HG03103 (cell line): ENCODE data around the gene GPR15LG.

Experiments
- ATAC-seq: cut with Tn5 transposase; IDR thresholded peaks from one replicate; pipeline ENCODE4 v1.9.1; 2021; ENCODE audit warnings: low read depth; ENCODE audit not compliant: unreplicated experiment

The GPR15LG gene

GRCh38 chr10:84191106-84191505 is 17.5 kb downstream of the GPR15LG start:
- no peak for ATAC-seq

GRCh38 chr10:84193327-84193726 is 19.7 kb downstream of the GPR15LG start:
- no peak for ATAC-seq

DNA sequence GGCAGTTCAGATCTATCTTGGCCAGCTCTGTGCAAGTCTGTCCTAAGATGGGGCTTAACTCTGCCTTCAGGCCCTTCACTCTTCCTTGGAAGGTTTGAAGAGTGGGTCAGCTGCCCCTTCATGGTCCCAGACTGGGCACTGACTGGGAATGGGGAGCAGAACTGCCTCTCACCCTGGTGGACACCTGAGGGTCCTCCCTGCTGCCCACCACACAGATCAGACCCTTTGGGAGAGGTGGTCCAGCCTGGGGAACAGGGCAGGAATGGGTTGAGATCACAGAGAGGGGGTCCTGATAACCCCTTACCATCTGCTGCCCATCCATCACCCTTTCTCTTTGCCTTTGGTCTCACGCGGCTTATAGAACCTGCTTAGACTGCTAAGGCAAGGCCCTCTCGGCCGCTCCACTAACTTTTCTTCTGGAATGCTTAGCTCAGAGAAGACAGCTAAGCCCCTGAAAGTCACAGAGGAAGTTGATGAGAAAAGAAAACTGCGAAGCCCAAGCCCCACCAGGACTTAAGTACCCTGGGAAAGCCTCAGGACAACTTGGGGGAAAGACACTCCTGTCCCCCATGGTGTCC is 20.3 kb downstream of the GPR15LG start:
- ATAC-seq: no peak

- peak; percentile 72 for ATAC-seq
Measured at GRCh38 chr10:84194424-84195043, 20.9 kb downstream of the GPR15LG start, which contains the start of gene CDHR1. Gene CDHR1 (plus strand): TSS chr10:84194537. CDS start chr10:84194761, 224 bp downstream.

DNA sequence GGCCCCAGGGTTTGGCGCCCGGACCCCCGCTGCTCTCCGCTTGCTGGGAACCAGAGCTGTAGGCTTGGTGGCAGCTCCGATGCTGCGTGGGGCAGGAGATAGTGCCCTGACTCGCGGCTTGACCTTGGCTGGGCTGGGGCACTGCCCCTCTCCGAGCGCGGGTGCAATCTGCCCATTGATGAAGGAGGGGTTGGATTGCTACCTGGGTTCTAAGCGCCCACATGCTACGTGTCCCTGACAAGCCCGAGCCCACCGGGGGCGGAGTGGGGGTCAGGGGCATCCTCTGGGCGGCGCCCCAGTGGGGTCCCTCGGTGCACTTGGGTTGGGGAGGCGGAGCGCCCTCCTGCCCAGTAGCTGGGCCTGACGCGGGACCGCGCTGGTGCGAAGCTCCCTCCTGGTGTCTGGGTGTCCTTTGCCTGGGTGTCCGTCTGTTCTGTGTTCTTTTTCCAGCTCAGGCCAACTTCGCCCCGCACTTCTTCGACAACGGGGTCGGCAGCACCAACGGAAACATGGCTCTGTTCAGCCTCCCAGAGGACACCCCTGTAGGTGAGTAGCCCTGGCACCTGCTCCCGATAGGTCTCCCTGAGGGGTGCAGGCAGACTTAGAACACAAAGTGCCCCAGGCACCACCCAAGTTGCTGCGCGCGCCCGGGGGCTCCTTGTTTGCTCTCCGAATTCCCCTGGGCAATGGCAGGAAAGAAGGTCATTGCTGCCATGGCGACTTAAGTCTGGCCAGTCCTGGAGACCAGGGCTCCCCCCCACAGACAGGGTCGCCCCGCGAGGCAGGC is 21.6 kb downstream of the GPR15LG start:
- ATAC-seq: no peak

DNA sequence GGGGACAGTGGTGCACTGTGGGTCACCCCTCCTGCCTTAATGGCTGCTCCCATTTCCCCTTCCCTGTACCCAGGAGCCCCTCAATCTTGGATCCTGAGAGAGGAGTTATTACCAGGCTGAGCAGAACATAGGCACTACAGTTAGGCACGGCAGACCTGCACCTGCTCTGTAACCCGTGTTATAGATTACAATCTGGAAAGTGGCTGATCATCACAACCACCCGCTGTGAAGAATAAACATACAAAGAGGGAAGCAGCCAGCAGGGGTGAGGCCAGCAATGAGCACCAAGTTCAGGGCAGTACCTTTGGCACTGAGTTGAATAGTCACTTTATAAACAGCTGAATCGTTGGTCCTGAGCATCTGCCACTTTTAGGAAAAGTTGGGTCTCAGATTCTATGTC is 22.5 kb downstream of the GPR15LG start:
- no peak for ATAC-seq

DNA sequence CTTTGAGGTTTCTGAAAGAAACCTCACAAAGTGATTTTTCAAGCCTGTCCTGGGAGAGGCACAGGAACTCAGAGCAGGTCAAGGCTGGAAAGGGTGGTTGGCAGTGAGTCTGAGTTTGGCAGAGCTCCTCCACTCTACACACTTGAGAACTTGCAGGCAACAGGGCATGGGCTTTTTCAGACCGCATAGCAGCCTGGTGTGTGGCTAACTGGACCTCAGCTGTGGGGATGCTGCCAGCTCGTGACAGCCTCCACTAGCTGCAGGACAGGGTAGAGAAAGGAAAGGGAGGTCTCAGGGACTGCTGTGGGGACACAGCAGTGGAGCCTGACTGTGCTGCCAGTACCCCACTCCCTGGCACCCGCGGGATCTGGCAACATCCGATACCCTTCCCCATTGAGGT is 23.3 kb downstream of the GPR15LG start:
- ATAC-seq: no peak

DNA sequence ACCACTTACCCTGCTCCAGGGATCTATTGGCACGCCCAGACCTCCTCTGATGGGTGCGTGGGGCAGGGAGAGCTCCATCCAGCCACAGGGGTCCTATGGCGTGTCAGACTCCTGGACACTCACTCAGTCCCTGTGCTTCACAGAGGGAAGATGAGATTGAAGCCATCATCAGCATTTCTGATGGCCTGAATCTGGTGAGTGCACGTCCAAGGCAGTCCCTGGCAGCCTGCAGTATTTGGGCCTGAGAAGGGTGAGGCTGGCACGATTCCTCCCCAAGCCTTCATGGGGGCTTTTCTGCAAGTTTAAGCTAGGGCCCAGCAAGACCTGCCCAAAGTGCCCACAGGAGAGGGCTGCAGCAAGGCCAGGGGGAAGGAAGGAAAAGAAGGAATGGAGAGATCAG is 24.0 kb downstream of the GPR15LG start:
- ATAC-seq: no peak

- no peak for ATAC-seq
Measured at GRCh38 chr10:84198206-84198915, 24.8 kb downstream of the GPR15LG start.

DNA sequence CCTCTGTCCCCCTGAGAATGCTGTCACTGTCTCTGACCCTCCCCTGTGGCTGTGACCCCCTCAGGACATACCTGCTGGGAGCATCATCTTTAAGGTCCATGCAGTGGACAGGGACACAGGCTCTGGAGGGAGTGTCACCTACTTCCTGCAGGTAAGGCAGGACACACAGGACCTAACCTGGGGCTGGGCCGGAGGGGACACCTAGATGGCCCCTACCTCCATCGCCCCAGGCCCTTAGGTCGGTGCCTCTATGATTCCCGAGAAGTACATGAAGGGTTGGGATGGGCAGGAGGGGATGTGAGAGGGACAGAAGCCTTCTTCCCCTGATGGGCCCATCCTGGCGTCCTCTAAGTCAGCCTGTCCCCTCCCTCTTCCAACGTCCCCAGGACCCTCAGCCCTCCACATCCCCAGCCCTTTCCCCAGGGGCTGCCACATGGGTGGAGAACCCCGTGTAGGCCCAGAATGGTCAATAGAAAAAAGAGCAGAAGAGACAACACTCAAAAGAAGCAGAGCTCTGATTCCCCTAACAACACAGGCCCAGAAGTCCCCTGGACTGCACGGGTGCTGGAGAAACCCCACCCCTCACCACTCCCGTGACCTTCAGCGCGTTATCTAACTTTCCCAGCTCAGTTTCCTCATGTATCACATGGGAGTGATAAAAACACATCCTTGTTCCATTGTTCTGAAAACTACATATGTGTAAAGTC is 27.1 kb downstream of the GPR15LG start:
- no peak for ATAC-seq

- ATAC-seq: no peak
Measured at GRCh38 chr10:84201244-84201606, 27.6 kb downstream of the GPR15LG start.

DNA sequence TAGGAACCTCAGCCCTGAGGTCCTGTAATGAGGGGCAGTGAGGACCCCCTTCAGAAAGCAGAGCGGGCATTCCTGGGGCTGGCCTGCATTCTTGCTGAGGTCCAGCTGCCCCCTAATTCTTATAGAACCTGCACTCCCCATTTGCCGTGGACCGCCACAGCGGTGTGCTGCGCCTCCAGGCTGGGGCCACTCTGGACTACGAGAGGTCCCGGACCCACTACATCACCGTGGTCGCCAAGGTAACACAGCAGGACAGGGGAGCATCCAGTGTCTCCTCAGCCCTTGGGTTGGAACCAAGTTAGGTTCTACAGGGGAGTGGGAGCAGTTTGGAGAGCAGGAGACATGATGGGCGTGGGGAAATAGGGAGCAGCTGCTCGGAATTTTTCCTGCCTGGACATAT is 28.1 kb downstream of the GPR15LG start:
- no peak for ATAC-seq

GRCh38 chr10:84202349-84202748 is 28.7 kb downstream of the GPR15LG start:
- no peak for ATAC-seq

GRCh38 chr10:84204122-84204521 is 30.5 kb downstream of the GPR15LG start:
- ATAC-seq: peak; percentile 55

GRCh38 chr10:84204610-84205009 is 31.0 kb downstream of the GPR15LG start:
- ATAC-seq: no peak

DNA sequence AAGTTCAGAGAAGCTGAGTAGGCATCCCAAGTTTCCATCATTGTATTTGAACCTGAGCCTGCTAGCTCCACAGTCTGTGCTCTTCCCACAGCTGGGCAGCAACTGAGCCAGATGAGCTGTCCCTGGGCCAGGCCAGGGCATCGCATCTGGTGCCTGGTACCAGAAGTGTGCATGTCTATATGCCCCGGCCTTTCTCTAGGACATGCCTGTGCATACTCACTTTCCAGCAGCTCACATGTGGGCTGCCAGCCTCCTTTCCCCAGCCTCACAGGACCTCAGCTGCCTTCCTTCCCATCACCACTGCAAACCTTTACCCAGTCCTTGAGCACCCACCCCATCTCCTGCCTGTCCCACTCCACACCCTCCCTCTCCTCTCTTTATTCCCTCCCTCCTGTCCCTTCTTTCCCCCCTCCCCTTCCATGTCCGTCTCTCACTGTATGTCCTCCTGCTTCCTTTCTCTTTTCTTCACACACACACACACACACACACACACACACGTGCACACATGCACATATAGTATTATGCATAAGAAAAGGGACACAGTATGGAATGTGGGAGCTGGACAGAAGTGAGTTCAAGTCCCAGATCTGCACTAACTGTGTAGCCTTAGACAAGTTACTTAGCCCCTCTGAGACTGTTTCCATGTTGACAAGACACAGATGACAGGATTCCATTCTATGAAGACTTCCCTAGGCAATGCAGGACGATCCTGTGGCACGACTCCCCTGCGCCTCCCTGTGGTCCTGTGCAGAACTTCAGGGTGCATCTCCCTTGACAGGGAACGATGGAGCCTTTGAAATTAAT is 31.6 kb downstream of the GPR15LG start:
- peak; percentile 79 for ATAC-seq

GRCh38 chr10:84205853-84206525 is 32.4 kb downstream of the GPR15LG start:
- no peak for ATAC-seq

DNA sequence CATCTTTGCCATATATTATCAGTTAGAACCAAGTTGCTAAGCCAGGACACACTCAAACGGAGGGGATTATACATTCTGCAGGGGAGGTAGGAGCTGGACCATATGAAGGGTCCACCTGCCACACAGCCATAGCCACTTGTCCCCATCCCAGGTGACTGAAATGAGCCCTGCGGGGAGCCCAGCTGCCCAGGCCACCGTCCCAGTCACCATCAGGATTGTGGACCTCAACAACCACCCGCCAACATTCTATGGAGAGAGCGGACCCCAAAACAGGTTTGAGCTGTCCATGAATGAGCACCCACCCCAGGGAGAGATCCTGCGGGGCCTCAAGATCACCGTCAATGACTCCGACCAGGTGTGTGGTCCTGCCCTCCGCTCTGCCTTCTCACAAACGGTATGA is 34.4 kb downstream of the GPR15LG start:
- no peak for ATAC-seq

- no peak for ATAC-seq
Measured at GRCh38 chr10:84211566-84211965, 38.0 kb downstream of the GPR15LG start.
